C1 segment of cervical spinal cord (tissue), 14 donors: Measurements from ENCODE around the gene INSR.
A peak's percentile ranks its signal among the peaks of the same experiment; 100 is the strongest.
"Not testable (repeated sequence)": the region's sequence is repeated elsewhere in the genome, so short reads cannot be mapped to it uniquely, and the experiment has no call there.

Experiments used
- DNase-seq, 14 donors: peaks; one replicate each; lab custom pipeline; 2025; lab: John Stamatoyannopoulos, UW

Gene INSR

DNA sequence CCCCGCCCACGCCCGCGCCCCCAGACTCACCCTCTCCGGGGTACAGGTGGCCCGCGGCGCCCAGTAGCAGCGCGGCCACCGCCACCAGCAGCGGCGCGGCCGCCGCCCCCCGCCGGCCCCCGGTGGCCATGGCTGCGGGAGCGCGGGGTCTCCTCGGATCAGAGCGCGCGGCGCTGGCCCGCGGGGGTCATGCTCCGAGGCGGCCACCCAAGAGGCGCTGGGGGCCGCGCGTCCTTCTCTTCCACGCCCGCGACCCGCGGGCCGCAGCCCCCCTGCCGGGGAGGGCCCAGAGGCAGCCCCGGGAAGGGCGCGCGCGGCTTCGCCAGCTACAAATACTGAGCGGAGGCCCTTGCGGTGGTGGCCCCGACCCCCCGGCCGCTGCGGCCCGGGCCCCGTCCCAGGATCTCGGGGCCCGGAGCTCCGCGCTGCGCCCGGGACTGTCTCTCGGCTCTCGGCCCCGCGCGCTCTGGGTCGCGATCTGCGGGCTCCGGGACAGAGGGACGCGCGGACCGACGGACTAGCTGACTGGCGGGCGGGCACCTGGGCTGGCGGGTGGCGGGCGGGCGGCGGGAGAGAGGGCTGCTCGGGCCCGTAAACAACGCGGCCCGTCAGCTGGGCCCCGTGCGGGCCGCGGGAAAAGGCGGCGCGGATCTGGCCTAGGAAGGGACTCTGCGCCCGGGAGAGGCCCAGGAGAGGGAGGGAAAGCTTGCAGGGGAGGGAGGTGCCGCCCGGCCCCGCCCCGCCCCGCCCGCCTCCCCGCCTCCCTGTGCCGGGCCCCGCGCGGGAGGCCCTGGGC is at the start of gene INSR:
Gene INSR, minus strand, starts transcription at position 653 of the 796 bp plus-strand sequence. Its CDS starts 523 bp downstream, at position 130.
- DNase-seq: peak in 13 of 14 donors; percentile 61 to 90 (median 79)

DNA sequence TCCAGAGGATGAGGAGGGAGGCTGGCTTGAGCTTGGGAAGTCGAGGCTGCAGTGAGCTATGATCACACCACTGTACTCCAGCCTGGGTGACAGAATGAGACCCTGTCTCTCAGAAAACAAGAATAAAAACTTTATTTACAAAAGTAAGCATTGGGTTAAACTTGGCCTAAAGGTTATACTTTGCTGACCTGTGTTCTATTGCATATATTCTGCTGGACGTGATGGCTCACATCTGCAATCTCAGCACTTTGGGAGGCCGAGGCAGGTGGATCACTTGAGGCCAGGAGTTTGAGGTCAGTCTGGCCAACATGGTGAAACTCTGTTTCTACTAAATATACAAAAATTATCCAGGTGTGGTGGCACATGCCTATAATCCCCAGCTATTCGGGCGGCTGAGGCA is 47.9 kb upstream of the INSR start:
- DNase-seq: no peak

DNA sequence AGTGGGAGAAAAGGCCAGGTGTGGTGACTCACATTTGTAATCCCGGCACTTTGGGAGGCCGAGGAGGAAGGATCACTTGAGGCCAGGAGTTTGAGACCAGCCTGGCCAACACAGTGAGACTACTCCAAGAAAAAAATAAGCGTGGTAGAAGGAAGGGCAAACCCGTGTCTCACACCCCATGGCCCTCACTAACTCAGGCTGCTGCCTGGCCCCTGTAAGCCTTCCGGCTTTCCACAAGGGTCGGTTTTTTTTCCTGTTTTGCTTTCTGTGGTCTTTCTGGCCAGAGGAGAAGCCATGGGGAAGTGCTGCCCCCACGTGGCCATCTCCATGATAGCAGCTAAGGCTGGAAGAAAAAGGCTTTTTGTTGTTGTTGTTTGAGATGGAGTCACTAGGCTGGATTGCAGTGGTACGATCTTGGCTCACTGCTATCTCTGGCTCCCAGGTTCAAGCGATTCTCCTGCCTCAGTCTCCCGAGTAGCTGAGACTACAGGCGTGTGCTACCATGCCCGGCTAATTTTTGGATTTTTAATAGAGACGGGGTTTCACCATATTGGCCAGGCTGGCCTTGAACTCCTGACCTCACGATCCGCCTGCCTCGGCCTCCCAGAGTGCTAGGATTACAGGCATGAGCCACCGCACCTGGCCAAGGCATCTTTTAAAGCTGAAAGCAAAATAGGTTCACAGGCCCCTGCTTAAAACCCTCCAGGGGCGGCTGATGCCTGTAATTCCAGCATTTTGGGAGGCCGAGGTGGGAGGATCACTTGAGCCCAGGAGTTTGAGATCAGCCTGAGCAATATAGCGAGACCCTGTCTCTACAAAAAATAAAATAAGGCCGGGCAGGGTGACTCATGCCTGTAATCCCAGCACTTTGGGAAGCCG is 47.0 kb upstream of the INSR start:
- peak; percentile 13 to 85 (median 59) for DNase-seq

DNA sequence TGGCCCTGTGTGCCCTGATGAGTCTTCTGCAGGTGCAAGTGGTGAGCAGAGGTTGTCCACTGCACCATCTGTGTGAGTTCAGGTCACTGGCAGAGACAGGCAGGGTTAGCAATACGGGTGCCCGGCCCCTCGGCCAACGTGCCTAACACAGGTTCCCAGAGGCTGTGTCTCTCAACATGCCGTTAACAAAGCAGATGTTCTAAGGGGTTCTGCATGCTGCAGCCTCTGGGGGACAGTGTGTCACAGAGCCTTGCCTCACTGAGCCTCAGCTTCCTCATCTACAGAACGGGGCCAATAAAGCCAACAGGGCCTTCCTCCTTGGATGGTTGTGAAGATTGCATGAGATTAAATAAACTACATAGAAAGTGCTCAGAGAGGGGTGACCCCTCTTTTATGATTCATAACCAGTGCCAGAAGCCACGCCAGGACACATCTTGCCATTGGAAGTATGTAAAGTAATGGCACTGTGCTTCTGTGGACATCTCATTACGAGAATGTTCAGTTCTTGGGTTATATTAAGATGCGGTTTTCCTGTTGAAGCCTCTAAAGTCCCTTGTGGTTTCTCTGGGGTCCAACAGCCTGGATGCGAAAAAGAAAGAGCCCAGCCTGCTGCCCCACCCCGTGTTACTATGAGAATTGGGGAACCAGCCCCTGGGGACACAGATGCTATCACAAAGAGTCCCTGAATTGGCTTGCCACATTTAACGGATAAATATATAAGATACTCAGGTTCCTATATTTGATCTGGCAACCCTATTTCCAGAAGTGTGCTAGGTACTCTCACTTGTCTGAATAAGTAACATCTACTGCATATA is 43.4 kb upstream of the INSR start:
- peak in 8 of 14 donors; percentile 6 to 55 (median 22) for DNase-seq

DNA sequence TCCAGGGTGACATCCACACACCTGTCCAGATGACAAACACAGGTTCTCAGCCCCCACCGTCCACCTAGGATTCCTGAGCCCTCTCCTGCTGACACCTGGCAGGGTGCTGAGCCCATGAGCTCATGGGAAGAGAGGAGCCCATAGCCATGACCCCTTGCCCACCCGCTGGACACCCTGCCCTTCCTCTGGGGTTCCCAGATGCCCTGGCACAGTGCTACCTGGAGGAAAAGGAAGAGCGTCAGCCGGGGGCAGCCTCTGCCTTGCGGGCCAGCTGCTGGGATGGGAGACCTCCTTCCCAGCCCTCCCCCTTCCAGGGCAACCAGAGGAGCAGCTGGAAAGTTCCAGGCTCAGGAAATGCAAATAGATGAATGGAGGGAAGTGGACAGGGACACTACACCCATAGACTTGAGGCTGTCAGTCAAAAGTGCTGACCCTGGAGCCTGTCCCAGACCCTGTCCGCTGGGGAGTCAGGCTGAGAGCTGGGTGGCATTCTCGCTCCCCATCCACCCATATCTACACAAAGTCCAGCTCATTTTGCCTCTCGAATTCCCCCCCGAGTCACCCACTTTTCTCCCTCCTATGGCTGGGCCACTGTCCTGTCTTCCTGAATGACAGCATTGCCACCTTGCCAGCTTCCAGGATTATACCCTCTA is 42.2 kb upstream of the INSR start:
- DNase-seq: no peak

DNA sequence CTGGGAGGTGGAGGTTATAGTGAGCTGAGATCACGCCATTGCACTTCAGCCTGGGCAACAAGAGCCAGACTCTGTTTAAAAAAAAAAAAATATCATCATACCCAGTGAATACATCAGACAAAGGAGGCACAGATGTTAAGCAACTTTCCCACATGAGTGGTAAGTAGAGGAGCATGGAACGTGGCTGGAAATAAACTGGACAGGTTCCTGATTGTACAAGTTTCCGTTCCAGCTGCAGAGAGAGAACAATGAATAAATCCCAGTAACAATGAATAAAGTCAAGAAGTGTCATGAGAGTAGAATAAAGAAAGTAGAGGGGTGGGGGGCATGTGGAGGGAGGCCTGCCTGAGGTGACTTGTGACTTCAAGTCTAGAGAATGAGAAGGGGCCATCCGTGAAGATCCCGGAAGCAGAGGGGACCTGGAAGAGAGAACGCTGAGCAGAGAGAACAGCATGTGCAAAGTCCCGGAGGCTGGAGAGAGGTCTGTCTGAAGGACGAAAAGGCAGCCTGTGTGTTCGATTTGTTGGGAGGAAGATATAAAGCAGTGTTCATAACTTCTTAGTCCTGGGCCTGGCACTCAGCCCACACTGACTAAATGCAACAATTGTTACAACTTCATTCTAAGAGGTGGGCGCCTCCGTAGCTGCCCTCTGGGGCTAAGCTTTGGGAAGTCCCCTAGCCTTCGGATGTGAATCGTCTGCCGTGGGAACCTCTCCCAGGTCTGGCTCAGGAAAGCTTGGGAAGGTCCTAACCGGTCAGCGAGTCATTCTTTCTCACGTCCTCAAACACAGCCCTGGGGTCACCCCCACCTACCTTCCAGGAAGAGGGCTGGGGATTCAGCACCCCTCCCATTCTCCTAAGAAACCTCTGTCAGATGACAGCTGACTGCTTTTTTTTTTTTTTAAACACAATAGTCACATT is 39.2 kb upstream of the INSR start:
- no peak for DNase-seq

DNA sequence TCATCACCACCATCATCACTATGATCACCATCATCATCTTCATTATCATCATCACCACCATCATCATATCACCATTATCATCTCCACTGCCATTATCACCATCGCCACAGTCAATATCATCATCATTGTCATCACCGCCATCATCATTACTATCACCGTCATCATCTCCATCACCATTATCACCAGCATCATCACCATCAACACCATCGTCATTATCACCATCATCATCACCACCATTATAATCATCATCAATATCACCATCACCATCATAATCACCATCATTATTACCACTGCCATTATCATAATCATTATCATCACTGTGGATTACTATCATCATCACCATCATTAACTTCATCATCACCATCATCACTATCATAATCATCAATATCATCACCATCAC is 37.2 kb upstream of the INSR start:
- DNase-seq: no peak

DNA sequence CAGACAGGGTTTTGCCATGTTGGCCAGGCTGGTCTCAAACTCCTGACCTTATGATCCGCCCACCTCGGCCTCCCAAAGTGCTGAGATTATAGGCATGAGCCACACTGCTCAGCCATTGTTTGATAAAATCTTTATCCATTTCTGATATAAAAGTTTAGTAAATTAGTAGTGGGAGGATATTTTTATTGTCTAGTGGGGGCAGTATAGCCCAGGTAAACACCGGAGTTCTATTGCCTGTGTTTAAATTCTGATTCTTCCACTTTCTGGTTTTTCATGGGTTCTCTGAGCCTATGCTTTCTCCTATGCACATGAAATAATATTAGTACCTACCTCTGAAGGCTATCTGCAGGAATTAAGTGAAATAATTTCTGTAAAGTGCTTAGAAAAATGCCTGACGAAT is 34.4 kb upstream of the INSR start:
- DNase-seq: no peak

DNA sequence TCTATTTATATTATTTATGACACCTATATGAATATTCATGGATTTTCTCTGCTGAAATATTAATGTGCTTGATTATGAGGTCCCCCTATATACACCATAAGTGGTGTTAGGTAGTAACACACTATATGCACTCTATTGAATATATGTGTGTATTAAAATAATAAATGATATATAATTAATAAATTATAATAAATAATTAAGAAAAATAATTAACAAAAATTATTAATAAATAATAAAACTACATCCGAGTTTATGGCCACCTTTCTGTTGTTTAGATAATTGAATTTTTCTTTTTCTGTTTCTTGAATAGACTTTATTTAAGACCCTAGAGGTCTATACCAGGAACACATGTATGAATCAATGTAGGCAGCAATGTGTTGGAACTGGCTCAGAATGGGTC is 33.6 kb upstream of the INSR start:
- DNase-seq: no peak

DNA sequence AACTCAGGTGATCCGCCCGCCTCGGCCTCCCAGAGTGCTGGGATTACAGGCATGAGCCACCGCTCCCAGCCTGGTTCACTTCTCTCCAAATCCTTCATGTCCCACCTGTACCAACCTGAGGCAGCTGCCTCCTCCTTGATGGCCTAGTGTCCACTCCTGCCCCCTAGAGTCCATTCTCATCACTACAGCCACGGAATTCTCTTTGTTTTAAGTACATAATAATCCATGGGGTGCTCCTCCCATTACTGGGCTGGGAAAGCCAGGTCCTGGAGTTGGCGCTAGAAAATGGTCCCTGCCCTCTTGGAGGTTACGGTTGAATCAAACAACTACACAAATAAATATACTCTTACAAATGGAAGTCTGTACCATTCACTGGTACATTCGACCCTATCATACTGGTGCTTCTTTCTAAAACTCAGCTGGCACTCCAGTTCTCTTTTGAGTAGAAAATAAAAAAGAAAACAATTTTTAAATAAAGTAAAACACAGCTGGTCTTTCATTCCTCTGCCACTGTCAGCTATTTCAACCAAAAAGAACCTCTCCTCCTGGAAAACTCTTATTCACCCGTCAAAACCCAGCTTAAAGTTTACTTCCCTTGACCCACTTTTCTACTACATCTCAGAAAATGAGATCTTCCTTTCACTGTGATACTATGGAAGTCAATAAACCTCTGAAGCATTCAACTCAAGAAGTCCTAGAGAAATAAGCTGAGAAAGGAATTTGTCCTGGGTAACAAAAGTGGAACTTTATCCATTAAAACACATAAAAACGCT is 32.1 kb upstream of the INSR start:
- no peak for DNase-seq

DNA sequence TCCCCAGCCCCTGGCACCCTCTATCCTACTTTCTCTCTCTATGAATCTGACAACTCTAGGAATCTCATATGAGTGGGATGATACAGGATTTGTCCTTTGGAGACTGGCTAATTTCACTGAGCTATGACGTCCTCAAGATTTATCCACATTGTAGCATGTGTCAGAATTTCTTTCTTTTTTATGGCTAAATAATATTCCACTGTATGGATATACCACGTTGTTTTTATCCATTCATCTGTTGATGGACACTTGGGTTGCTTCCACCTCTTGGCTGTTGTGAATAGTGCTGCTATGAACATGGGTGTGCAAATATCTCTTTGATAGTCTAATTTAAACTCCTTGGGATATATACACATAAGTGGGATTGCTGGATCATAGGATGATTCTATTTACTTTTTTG is 24.0 kb upstream of the INSR start:
- DNase-seq: no peak

DNA sequence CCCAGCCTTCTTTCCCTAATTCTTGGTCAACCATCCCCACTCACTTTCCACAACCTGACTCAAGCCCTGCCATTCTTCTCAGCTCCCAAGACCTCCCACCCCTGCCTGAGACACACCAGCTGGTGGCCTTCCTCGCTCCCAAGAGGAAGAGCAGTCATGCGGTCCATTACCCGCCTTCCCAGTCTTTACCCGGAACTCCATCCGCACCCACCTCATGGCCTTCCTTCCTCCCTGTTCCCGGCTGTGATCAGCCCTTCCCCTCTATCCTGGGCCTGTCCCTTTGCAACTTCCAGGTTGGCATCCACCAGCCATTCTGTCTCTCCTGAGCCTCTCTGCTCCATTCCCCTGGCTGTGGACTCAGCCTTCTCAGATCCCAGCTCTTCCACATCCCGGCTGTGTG is 18.6 kb upstream of the INSR start:
- DNase-seq: no peak

DNA sequence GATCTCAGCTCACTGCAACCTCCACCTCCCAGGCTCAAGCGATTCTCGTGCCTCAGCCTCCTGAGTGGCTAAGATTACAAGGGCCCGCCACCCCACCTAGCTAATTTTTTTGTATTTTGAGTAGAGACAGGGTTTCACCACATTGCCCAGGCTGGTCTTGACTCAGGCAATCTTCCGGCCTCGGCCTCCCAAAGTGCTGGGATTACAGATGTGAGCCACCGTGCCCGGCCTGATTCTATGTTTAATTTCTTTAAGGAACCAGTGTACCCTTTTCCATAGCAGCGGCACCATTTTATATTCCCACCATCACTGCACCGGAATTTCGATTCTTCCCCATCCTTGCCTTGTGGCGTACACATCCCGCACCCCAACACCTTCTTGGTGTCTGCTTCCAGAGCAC is 17.7 kb upstream of the INSR start:
- no peak for DNase-seq

DNA sequence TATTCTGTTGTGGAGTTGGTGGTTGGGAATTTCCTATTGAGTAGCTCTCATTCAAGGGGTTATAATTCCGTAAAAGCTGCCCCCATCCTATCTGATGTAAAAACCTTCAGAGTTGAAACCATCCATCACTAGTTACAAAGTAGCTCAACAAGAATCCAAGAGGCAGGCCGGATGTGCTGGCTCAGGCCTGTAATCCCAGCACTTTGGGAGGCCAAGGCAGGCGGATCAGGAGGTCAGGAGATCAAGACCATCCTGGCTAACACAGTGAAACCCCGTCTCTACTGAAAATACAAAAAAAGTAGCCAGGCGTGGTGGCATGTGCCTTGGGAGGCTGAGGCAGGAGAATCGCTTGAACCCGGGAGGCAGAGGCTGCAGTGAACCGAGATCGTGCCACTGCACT is 14.1 kb upstream of the INSR start:
- not testable (repeated sequence) for DNase-seq

DNA sequence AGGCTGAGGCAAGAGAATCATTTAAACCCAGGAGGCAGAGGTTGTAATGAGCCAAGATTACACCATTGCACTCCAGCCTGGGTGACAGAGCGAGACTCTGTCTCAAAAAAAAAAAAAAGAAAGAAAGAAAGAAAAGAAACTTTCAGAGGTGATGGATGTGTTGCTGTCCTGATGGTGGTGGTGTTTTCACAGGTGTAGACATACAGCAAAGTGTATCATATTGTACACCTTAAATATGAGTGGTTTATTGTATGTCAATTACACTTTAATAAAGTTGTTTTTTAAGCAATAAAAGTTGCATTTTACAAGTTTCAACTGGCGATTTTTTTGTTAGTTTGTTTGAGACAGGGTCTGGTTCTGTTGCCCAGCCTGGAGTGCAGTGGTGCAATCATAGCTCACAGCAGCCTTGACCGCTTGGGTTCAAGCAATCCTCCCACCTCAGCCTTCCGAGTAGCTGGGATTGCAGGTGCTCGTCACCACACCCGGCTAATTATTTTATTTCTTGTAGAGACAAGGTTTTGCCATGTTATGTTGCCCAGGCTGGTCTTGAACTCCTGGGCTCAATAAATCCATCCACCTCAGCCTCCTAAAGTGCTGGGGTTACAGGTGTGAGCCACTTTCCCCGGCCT is 13.5 kb upstream of the INSR start:
- DNase-seq: no peak

DNA sequence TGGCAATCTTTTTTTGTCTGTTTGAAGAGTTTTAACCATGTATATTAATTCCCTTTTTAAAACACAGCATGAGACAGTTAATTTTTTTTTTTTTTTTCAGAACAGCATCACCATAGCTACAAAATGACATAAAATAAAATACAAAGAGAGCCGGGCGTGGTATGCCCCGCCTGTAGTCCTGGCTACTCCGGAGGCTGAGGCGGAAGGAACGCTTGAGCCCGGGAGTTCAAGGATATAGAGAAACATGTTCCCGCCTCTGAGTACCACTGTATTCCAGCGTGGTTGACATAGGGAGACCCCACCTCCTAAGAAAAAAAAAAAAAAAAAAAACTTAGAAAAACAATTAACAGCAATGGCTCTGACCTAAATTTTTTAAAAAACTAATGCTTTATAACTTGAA is 10.0 kb upstream of the INSR start:
- no peak for DNase-seq

DNA sequence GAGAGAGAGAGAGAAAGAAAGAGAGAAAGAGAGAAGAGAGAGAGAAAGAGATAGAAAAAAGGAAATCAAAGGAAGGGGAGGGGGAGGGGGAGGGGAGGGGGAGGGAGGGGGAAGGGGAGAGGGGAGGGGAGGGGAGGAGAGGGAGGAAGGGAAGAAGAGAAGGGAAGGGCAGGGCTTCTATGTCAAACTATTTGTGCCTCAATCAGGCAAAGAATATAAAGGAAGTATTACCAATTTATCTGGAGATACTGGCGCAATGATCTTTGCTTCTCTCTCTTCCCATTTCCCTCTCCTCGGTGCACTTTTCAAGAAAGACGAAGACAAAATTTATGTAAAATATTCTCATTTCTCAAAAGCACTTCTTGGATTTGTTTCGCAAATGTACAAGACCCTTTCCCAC is 9.3 kb upstream of the INSR start:
- DNase-seq: no peak

DNA sequence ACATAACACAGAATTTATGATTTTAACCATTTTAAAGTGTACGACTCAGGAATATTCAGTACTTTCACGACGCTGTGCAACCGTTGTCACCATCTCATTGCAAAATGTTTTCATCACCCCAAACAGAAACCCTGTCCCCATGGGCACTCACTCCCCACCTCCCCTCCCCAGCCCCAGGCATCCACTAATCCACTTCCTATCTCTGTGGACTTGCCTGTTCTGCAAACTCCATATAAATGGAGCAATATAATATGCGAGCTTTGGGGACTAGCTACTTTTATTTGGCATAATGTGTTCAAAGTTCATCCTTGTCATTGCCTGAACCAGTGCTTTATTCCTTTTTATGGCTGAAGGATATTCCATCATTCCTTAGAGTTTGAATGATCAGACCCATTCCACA is 7.3 kb upstream of the INSR start:
- no peak for DNase-seq

DNA sequence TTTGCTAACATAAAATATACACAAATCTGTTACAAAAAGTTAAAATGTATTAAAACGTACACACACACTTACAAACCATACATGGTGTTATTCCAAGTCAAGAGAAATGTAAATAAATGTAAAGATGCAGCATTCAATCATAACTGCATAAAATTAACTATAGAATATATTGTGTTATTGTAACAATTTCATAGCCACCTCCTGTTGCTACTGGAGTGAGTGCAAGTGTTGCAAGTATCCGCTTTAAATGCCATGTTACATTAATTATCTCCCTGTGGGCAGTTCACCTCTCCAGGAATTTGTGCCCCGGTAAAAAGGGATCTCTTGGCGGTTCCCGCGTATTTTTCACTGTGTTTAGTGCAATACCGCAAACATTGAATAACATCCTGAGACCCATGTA is 3.5 kb upstream of the INSR start:
- DNase-seq: no peak
